Hematopoietic multipotent progenitor cell treated with erythropoietin and hydrocortisone succinate and interleukin-3 and kit ligand, for 6 days (in vitro differentiated cells): Measurements from ENCODE around the gene RNF151.

ENCODE experiments used
- DNase-seq: peaks from one replicate; pipeline ENCODE4 v3.0.0-alpha.2; 2015

Gene RNF151

GRCh38 chr16:1978476-1979120, 11.9 kb downstream of the RNF151 start:
- no peak for DNase-seq

GRCh38 chr16:1979271-1980029, 12.8 kb downstream of the RNF151 start:
- no peak for DNase-seq

DNA sequence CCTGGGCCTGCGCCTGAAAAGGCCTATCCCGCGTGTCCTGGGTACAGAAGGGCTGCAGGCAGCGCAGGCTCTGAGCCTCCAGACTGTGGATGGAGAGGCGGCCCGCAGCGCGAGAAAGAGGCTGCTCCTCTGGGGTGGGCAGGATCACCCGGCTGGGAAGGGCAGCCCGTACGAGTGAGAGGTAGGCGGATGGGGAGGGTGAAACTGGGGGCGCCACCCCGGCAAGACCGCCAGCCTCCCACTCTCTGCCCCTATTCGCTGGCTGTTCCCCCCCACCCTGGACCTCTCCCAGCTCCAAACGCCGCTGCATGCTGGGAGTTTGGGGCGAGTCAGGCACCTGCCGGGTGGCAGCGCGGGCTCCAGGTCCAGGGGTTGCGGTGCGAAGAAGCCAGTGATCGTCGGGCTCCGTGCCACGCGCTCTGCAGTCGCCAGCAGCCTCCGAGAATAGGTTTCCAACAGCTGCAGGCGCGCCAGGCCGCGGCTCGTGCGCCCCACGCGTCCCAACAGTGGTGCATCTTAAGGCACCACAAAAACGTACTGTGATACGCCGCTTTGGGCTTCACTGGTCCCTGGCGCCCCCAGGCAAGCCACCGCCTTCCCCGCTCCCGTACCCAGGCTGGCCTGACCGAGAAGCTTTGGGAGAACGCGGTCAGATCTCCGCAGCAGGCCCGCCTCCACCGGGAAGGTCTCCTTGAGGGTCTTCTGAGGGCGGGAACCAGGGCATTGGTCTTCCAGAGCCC, 13.5 kb downstream of the RNF151 start:
- DNase-seq, result peak; percentile 38

- DNase-seq, result no peak
Measured at GRCh38 chr16:1980770-1981087, 14.1 kb downstream of the RNF151 start.

- DNase-seq, result peak; percentile 27
Measured at GRCh38 chr16:1981398-1981836, 14.8 kb downstream of the RNF151 start, which contains the start of gene NOXO1. TSS of gene NOXO1 (minus strand) at chr16:1981469. CDS start at chr16:1981179, 290 bp downstream.

DNA sequence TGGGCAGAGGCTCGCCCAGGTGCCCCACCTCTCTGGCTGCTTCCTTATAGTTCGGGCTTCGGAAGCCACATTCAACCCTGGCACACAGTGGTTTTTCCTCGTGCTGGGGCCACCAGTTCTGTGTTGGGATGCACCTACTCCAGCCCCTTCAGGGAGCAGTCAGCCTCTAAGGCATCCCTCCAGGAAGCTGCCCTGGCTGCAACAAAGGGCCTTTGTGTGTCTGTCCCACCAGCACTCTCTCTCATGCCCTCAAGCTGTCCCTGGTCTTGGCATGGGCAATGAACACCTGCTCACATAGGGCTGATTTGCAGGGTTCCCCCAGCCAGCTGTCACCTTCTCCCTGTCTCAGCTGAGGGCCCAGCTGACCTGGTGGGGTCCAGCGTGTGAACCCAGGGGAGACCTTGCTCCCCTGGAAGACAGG, 15.4 kb downstream of the RNF151 start:
- DNase-seq, result no peak

DNA sequence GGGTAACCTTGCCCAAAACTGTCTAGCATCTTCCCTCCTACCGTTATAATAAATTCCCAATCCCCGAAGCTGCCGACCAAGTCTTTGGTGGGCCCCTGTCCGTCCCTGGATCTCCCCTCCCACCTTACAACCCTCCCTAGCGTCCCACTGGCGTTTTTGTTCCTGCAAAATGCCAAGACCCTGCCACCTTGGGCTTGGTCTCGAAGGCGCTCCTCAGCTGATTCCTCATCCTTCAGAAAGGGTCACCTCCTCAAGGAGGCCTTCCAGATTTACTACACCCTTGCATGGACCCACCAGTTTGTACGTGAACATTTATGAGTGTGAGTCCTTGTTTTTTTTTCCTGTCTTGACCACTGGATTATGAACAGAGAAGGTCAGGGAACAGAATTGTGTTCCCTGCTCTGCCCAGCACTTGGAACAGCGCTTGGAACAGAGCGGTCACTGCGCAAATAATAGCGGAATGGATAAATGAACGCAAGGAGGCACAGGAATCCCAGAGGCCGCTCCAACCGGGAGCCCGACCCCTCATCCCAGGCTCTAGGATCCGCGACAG, 16.4 kb downstream of the RNF151 start:
- no peak for DNase-seq

DNA sequence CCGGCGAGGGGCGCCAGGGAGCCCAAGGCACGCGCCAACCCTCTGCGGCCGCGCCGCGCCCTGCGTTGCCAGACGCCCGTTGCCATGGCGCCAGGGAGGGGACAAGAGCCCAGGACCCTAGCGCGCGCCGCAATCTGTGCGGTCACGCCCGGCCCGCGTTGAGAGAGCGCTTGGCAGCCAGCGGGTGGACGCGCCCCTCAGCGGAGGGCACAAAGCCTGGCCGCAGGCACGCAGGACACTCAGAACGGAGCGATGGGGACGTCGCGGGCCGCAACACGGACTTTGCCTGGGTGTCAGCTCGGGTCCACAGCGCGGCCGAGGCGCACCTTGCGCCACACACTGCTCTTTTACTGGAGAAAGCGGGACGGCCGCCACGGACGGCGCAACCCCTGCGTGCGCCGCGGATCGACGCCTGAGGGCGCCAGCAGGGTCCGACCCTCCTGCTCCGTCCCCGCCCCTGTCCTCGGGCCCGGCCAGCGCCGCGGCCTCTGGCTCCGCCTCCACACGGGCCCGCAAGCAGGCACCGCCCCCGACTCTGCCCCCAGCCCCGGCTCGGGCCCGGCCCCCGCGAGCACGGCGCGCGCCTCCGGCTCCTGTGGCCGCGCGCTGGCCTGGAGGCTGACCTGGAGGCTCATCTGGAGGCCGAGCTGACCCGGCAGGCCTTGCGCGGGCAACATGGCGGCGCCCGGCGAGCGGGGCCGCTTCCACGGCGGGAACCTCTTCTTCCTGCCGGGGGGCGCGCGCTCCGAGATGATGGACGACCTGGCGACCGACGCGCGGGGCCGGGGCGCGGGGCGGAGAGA, 17.1 kb downstream of the RNF151 start, which contains the start of gene GFER:
Gene GFER (plus strand): TSS at position 650 of the 803 bp plus-strand sequence. CDS start 26 bp downstream, at position 676.
- DNase-seq, result peak; percentile 89

- peak; percentile 49 for DNase-seq
Measured at GRCh38 chr16:1984347-1985225, 17.9 kb downstream of the RNF151 start.

DNA sequence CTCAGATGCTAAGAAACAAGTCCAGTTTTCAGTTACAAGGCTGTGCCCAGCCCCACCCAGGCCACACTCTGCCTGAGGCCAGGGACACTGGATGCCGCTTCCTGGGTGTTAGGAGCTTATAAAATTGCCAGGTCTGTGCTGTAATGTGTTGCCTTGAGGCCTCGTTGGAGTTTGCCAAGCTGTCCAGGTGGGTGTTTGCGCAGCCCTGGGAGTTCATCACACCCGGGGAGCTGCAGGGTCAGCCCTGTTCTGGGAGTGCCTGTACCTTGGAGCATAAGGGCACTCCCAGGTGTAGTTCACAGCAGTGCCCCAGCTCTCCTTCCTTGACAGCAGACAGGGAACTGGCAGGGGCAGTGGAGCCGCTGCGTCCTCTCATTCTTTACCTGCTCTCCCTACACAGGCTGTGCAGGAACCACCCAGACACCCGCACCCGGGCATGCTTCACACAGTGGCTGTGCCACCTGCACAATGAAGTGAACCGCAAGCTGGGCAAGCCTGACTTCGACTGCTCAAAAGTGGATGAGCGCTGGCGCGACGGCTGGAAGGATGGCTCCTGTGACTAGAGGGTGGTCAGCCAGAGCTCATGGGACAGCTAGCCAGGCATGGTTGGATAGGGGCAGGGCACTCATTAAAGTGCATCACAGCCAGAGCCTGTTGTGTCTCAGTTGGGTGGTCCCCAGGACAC, 19.0 kb downstream of the RNF151 start:
- no peak for DNase-seq

- DNase-seq, result no peak
Measured at GRCh38 chr16:1987198-1987597, 20.5 kb downstream of the RNF151 start.

DNA sequence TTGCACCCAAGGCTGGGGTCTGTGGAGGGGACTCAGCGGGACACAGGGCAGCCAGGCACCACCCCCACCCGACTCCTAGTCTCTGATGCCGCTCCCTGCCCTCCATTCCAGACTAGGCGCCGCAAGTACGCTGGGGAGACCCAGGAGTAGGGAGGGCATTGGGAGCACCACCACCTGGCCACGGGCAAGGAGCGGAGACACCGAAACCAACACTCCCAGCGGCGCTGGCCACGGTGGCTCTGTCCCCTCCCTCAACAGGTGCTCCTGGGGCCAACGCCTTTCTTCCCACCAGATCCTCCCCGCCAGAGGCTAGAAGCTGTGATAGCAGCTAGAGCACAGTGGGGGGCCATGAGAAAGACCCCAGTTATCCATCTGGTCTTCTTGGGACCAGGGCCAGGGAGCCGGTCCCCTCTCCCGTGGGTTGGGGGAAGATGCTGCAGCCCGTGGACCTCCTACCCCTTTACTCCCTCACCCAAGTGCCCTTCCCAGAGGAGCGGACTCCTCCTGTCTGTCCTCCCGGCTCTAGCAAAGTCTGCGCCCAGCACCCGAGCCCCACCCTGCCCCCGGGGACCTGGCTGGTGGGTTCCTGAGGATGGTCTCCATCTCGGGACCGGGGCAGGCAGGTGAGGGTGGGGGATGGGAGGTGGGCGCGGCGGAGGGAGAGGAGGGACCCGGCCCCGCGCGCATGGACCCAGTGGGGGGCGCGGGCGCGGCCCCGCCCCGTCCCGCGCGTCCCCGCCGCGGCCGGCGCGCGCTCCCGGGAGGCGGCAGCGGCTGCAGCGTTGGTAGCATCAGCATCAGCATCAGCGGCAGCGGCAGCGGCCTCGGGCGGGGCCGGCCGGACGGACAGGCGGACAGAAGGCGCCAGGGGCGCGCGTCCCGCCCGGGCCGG, 22.8 kb downstream of the RNF151 start, which contains the start of gene SYNGR3:
Gene SYNGR3 (plus strand): TSS at position 762 of the 892 bp plus-strand sequence. CDS start 133 bp downstream, outside the sequence.
- DNase-seq, result no peak

DNA sequence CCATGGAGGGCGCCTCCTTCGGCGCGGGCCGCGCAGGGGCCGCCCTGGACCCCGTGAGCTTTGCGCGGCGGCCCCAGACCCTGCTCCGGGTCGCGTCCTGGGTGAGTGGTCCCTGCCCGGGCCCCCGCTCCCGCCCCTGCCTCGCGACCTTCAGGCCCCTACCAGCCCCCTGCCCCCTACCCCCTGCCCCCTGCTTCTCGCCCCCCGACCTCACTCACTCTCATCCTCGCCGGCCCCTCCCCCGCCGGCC, 23.4 kb downstream of the RNF151 start:
- no peak for DNase-seq

GRCh38 chr16:1990351-1991134, 23.9 kb downstream of the RNF151 start:
- no peak for DNase-seq

GRCh38 chr16:1991135-1991551, 24.5 kb downstream of the RNF151 start:
- peak; percentile 29 for DNase-seq

GRCh38 chr16:1991588-1991947, 24.9 kb downstream of the RNF151 start:
- DNase-seq, result no peak

GRCh38 chr16:1991948-1992703, 25.5 kb downstream of the RNF151 start:
- peak; percentile 96 for DNase-seq

- no peak for DNase-seq
Measured at GRCh38 chr16:1992704-1993317, 26.2 kb downstream of the RNF151 start.
